ENCODE results near the gene DAGLA. TPM values are rescaled to one million over a fixed set of nuclear protein-coding genes. Genes with fewer than 3 reads are reported as not detected.
A peak's percentile ranks its signal among the peaks of the same experiment; 100 is the strongest.

Gene DAGLA
- total and polyA plus RNA-seq, 2 of the 13 experiments (the other 11 are each of a cell fraction or from before 2014, with no cell fraction given): 2.6 to 3.9 TPM

GRCh38 chr11:61747192-61747966 is 67.2 kb downstream of the DAGLA start (continued):
- TF ChIP-seq UBTF (CRISPR knock-in tag; IDR thresholded peaks at IDR 0.05) (peak; percentile 72), ZNF770 (CRISPR knock-in tag; IDR thresholded peaks at IDR 0.05) (peak; percentile 65; the same call in 1 of the 2 replicates), CAMTA2 (CRISPR knock-in tag; IDR thresholded peaks at IDR 0.05; ENCODE audit: borderline replicate concordance) (0 out of 2 replicates have a peak, but pooled peaks have one; percentile 58), TFDP1 (CRISPR knock-in tag; IDR thresholded peaks at IDR 0.05; ENCODE audit: borderline replicate concordance) (peak; percentile 67; the same call in 1 of the 2 replicates), TRAFD1 (CRISPR knock-in tag; IDR thresholded peaks at IDR 0.05; ENCODE audit: borderline replicate concordance) (0 out of 2 replicates have a peak, but pooled peaks have one; percentile 80), HNF1A (IDR thresholded peaks at IDR 0.05; ENCODE audit: low read depth) (no peak), HNF1A (CRISPR knock-in tag; IDR thresholded peaks at IDR 0.05; ENCODE audit: borderline replicate concordance) (peak; percentile 68; the same call in 1 of the 2 replicates), RNF2 (conservative IDR thresholded peaks at IDR 0.05; ENCODE audit: low read depth) (no peak), TOPORS (CRISPR knock-in tag; IDR thresholded peaks at IDR 0.05) (peak; percentile 86; the same call in 1 of the 2 replicates), NKX3-1 (CRISPR knock-in tag; IDR thresholded peaks at IDR 0.05) (no peak), ZNF782 (CRISPR knock-in tag; IDR thresholded peaks at IDR 0.05; ENCODE audit: borderline replicate concordance) (peak; percentile 87; the same call in 1 of the 2 replicates), TARDBP (CRISPR knock-in tag; IDR thresholded peaks at IDR 0.05) (peak; percentile 69; the same call in 1 of the 2 replicates), SATB2 (CRISPR knock-in tag; IDR thresholded peaks at IDR 0.05) (no peak), TFAP4 (IDR thresholded peaks at IDR 0.05; ENCODE audit: borderline replicate concordance, low read depth) (peak; percentile 80; the same call in 1 of the 2 replicates)
